Activated CD4-positive, alpha-beta memory T cell treated with anti-CD3 and anti-CD28 coated beads for 36 hours (primary cell): ENCODE measurements around the gene CAPN1. TPM values are rescaled to one million over a fixed set of nuclear protein-coding genes. Genes with fewer than 3 reads are reported as not detected.
A peak's percentile ranks its signal among the peaks of the same experiment; 100 is the strongest.

Source experiments
- CTCF ChIA-PET: fragments of 350-600 bp; sonication (Branson Sonifier 250); formaldehyde crosslinking; loops from one replicate; lab custom pipeline; 2021; ENCODE audit warnings: antibody characterized with exemption, inconsistent platforms; lab: Charles Lee
- POLR2A ChIA-PET: fragments of 350-600 bp; sonication (Branson Sonifier 250); formaldehyde crosslinking; loops from one replicate; lab custom pipeline; 2021; ENCODE audit warnings: antibody characterized with exemption; lab: Charles Lee
- DNase-seq: peaks from one replicate; pipeline ENCODE4 v3.0.0-alpha.2; 2020
- H3K27ac Mint-ChIP-seq: one replicate; pipeline ENCODE4 v1.8.0; 2021; ENCODE audit warnings: mixed read lengths
- H3K27me3 Mint-ChIP-seq: one replicate; pipeline ENCODE4 v1.8.0; 2021; ENCODE audit warnings: mixed read lengths
- H3K36me3 Mint-ChIP-seq: one replicate; pipeline ENCODE4 v1.8.0; 2021; ENCODE audit warnings: mixed read lengths
- H3K4me1 Mint-ChIP-seq: one replicate; pipeline ENCODE4 v1.8.0; 2021; ENCODE audit warnings: low read depth, mixed read lengths
- H3K4me3 Mint-ChIP-seq: one replicate; pipeline ENCODE4 v1.8.0; 2021; ENCODE audit warnings: mild to moderate bottlenecking, mixed read lengths
- H3K9me3 Mint-ChIP-seq: one replicate; pipeline ENCODE4 v1.8.0; 2021; ENCODE audit warnings: mixed read lengths
- intact Hi-C: fragments of 100-400 bp; cut with micrococcal nuclease; formaldehyde crosslinking; loops from one replicate; pipeline ENCODE4 v1.15.1; 2023
- total RNA-seq, 2 experiments: library from RNA; stranded (reverse); gene quantifications; one replicate each; pipeline ENCODE4 v1.2.3, GENCODE V29; 2021

CAPN1 gene
- total RNA-seq, 2 experiments from 2014 or later, result 111 to 116 TPM

- CTCF ChIA-PET, result interaction anchor here (1.0 to 1.2 kb wide), 2 partner anchors 13 to 98 kb away, joined by 3 read pairs; no protein-coding TSS in a partner anchor
- peaks cover 4% of the 10 kb centered on the region for H3K9me3 Mint-ChIP-seq
- intact Hi-C loops, result no loop called here
Measured at GRCh38 chr11:65212226-65212801, 30.6 kb downstream of the CAPN1 start.

GRCh38 chr11:65213322-65214211 lies 31.8 kb downstream of the CAPN1 start:
- peaks cover 3% of the 10 kb centered on the region for H3K27me3 Mint-ChIP-seq
- ChIA-PET CTCF (interaction anchor here (0.7 to 1.3 kb wide), 2 partner anchors 10 to 120 kb away, joined by 3 read pairs; no protein-coding TSS in a partner anchor), POLR2A (interaction anchor here (1.0 kb wide), 1 partner anchor 11 kb away, joined by 3 read pairs; no protein-coding TSS in a partner anchor)
- H3K4me3 Mint-ChIP-seq, result no peak overlapping the region
- H3K36me3 Mint-ChIP-seq, result peaks cover 13% of the 10 kb centered on the region
- DNase-seq, result peak; percentile 17
- H3K27ac Mint-ChIP-seq, result no peak overlapping the region
- intact Hi-C loops, result no loop called here
- H3K4me1 Mint-ChIP-seq, result peaks cover 18% of the 10 kb centered on the region
- H3K9me3 Mint-ChIP-seq, result peaks cover 4% of the 10 kb centered on the region

More at GRCh38 chr11:65212226-65212801, 30.6 kb downstream of the CAPN1 start:
- peaks cover 3% of the 10 kb centered on the region for H3K27me3 Mint-ChIP-seq
- peaks cover 18% of the 10 kb centered on the region for H3K4me1 Mint-ChIP-seq
- POLR2A ChIA-PET, result interaction anchor here (1.4 kb wide), 1 partner anchor 15 kb away, joined by 3 read pairs; no protein-coding TSS in a partner anchor
- no peak overlapping the region for H3K27ac Mint-ChIP-seq
- H3K36me3 Mint-ChIP-seq, result peaks cover 13% of the 10 kb centered on the region
- no peak for DNase-seq
- H3K4me3 Mint-ChIP-seq, result no peak overlapping the region

- Mint-ChIP-seq H3K27ac (no peak overlapping the region), H3K4me3 (no peak overlapping the region), H3K27me3 (peaks cover 3% of the 10 kb centered on the region), H3K9me3 (peaks cover 4% of the 10 kb centered on the region), H3K36me3 (peaks cover 8% of the 10 kb centered on the region), H3K4me1 (peaks cover 17% of the 10 kb centered on the region)
- POLR2A ChIA-PET, result interaction anchor here (1.0 to 1.1 kb wide), 2 partner anchors 10 to 101 kb away, joined by 3 read pairs; no protein-coding TSS in a partner anchor
- CTCF ChIA-PET, result interaction anchor here (0.9 to 1.3 kb wide), 3 partner anchors 9 to 11 kb away, joined by 3 to 4 read pairs (median 3); no protein-coding TSS in a partner anchor
- no peak for DNase-seq
- intact Hi-C loops, result no loop called here
Measured at GRCh38 chr11:65214212-65214845, 32.6 kb downstream of the CAPN1 start.

- Mint-ChIP-seq H3K4me1 (peaks cover 22% of the 10 kb centered on the region), H3K9me3 (peaks cover 4% of the 10 kb centered on the region), H3K36me3 (peaks cover 4% of the 10 kb centered on the region), H3K27me3 (peaks cover 3% of the 10 kb centered on the region), H3K4me3 (peak overlapping the region; percentile 64), H3K27ac (peak overlapping the region; percentile 86)
- intact Hi-C loops, result no loop called here
- ChIA-PET CTCF (interaction anchor here (0.6 to 1.1 kb wide), 4 partner anchors 10 to 391 kb away, joined by 3 to 4 read pairs (median 3); partner anchors contain the start of gene CAPN1), POLR2A (interaction anchor here (1.1 kb wide), 1 partner anchor 100 kb away, joined by 3 read pairs; no protein-coding TSS in a partner anchor)
- DNase-seq, result peak; percentile 65
Measured at GRCh38 chr11:65215441-65216076, 33.8 kb downstream of the CAPN1 start.

- Mint-ChIP-seq H3K9me3 (peaks cover 4% of the 10 kb centered on the region), H3K4me3 (no peak overlapping the region), H3K36me3 (peaks cover 3% of the 10 kb centered on the region), H3K27ac (peak overlapping the region; percentile 6), H3K27me3 (peaks cover 3% of the 10 kb centered on the region), H3K4me1 (peaks cover 22% of the 10 kb centered on the region)
- ChIA-PET CTCF (no interaction called here), POLR2A (no interaction called here)
- intact Hi-C loops, result no loop called here
- DNase-seq, result no peak
Measured at GRCh38 chr11:65216830-65217229, 35.1 kb downstream of the CAPN1 start.

- no peak overlapping the region for H3K4me3 Mint-ChIP-seq
- peaks cover 3% of the 10 kb centered on the region for H3K36me3 Mint-ChIP-seq
- intact Hi-C loops, result no loop called here
- DNase-seq, result no peak
- ChIA-PET CTCF (interaction anchor here (0.5 to 11.6 kb wide), 3 partner anchors 98 to 122 kb away, joined by 3 to 155 read pairs (median 6); partner anchors contain the start of gene CDC42EP2), POLR2A (no interaction called here)
- H3K4me1 Mint-ChIP-seq, result peaks cover 22% of the 10 kb centered on the region
- H3K9me3 Mint-ChIP-seq, result peaks cover 4% of the 10 kb centered on the region
- H3K27me3 Mint-ChIP-seq, result peaks cover 3% of the 10 kb centered on the region
- no peak overlapping the region for H3K27ac Mint-ChIP-seq
Measured at GRCh38 chr11:65217441-65218423, 36.0 kb downstream of the CAPN1 start.

GRCh38 chr11:65218446-65218845 lies 36.7 kb downstream of the CAPN1 start:
- H3K36me3 Mint-ChIP-seq, result peaks cover 3% of the 10 kb centered on the region
- peaks cover 4% of the 10 kb centered on the region for H3K9me3 Mint-ChIP-seq
- peaks cover 18% of the 10 kb centered on the region for H3K4me1 Mint-ChIP-seq
- no peak overlapping the region for H3K27ac Mint-ChIP-seq
- H3K4me3 Mint-ChIP-seq, result no peak overlapping the region
- DNase-seq, result no peak
- intact Hi-C loops, result no loop called here
- peaks cover 4% of the 10 kb centered on the region for H3K27me3 Mint-ChIP-seq
- POLR2A ChIA-PET, result no interaction called here
- CTCF ChIA-PET, result interaction anchor here (1.4 to 11.6 kb wide), 3 partner anchors 32 to 111 kb away, joined by 5 to 155 read pairs (median 6); partner anchors contain the start of gene CDC42EP2

GRCh38 chr11:65219930-65220213 lies 38.1 kb downstream of the CAPN1 start:
- Mint-ChIP-seq H3K4me1 (peaks cover 13% of the 10 kb centered on the region), H3K4me3 (no peak overlapping the region), H3K27me3 (peaks cover 8% of the 10 kb centered on the region), H3K27ac (no peak overlapping the region), H3K36me3 (peaks cover 3% of the 10 kb centered on the region), H3K9me3 (peaks cover 4% of the 10 kb centered on the region)
- intact Hi-C loops, result no loop called here
- no peak for DNase-seq
- ChIA-PET POLR2A (no interaction called here), CTCF (interaction anchor here (0.9 to 11.6 kb wide), 4 partner anchors 15 to 110 kb away, joined by 3 to 155 read pairs (median 6); partner anchors contain the start of gene CDC42EP2)

- DNase-seq, result no peak
- Mint-ChIP-seq H3K27me3 (peaks cover 10% of the 10 kb centered on the region), H3K9me3 (no peaks in the 10 kb centered on the region), H3K4me3 (no peak overlapping the region), H3K27ac (no peak overlapping the region), H3K4me1 (peaks cover 14% of the 10 kb centered on the region), H3K36me3 (no peaks in the 10 kb centered on the region)
- intact Hi-C loops, result no loop called here
- ChIA-PET CTCF (interaction anchor here (1.7 to 11.6 kb wide), 2 partner anchors 95 to 109 kb away, joined by 7 to 155 read pairs; partner anchors contain the start of gene CDC42EP2), POLR2A (no interaction called here)
Measured at GRCh38 chr11:65221026-65221425, 39.3 kb downstream of the CAPN1 start.

GRCh38 chr11:65223011-65223410 lies 41.3 kb downstream of the CAPN1 start:
- H3K27ac Mint-ChIP-seq, result no peak overlapping the region
- H3K36me3 Mint-ChIP-seq, result no peaks in the 10 kb centered on the region
- POLR2A ChIA-PET, result no interaction called here
- intact Hi-C loops, result no loop called here
- H3K4me3 Mint-ChIP-seq, result no peak overlapping the region
- peaks cover 14% of the 10 kb centered on the region for H3K4me1 Mint-ChIP-seq
- H3K27me3 Mint-ChIP-seq, result peaks cover 24% of the 10 kb centered on the region
- no peaks in the 10 kb centered on the region for H3K9me3 Mint-ChIP-seq
- no peak for DNase-seq
- CTCF ChIA-PET, result interaction anchor here (1.3 to 11.6 kb wide), 4 partner anchors 18 to 109 kb away, joined by 4 to 155 read pairs (median 58); partner anchors contain the start of genes CDC42EP2 and DPF2
